HG02623 (cell line): ENCODE data around the gene TMEM167B.
"Not testable (repeated sequence)": the region's sequence is repeated elsewhere in the genome, so short reads cannot be mapped to it uniquely, and the experiment has no call there.

Experiments
- ATAC-seq: cut with Tn5 transposase; IDR thresholded peaks from one replicate; pipeline ENCODE4 v1.9.1; 2021; ENCODE audit warnings: moderate library complexity; ENCODE audit not compliant: unreplicated experiment

TMEM167B gene

GRCh38 chr1:109090196-109091077 lies at the start of gene TMEM167B:
Gene TMEM167B, plus strand, starts transcription at chr1:109090764. Its CDS starts 109 bp downstream, at chr1:109090873.
- ATAC-seq, result peak; percentile 87

DNA sequence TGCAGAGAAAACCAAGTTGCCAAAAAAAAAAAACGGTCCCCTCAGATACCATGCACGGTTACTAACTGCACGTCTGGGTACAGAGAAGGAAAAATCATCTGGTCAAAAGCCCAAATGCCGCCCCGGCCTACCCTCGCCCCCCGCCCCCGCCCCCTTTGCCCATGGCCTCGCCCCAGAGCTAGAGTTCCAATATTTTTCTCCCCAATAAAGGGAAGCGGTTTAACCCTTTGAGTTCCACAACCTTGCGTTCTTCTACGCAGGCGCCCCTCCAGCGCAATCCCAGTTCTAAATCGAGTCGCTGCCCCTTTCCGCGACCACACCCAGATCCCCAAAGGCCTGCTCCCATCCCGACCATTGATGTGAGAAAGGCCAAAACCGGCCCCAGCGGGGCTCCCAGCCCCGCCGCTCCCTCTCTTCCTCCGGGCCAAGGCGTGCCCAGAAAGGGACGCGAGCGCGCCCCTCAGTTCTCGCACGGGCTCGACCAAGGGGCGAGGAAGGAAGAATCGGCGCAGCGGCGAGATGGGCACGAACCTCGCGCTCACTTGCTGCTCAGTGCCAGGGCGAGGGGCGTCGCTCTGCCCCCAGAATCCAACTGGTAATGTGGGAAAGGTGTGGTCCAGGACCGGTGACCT lies 49.5 kb upstream of the TMEM167B start:
- peak; percentile 17 for ATAC-seq

DNA sequence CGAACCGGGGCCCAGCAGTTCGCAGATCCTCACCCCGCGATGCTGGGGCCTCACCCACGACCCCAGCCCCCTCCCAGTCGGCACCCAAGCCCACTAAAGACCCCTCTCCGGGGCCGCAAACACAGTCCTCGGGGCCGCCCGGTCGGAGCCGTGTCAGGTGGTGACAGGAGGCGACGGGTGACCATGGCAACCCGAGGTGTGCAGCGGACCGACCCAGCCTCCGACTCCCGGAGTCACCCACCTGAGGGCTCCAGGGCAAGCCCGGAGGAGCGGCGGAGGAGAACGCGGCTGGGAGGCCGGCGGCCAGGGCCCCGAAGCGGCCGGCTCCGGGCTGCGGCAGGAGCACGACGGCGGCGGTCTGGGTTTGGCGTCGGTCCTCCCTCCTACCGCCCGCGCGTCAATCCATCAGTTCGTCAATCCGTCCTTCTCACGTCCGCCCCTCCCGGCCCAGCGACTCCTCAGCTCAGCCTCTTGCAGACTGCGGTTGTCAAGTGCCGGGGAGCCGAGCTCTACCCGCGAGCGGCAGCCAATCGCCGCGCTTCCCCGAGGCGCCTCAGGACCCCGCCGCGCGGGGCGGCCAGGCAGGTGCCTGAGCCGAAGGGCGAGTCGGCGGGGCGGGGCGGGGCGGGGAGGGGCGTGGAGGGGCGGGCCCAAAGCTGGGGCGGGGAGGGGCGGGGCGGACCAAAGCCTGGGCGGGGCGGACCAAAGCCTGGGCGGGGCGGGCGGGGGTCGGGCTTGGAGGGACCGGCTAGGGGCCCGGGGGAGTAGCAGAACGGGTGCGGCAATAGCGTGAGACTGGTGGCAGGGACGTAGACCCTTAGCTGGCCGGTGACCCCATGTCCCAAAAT lies 48.7 kb upstream of the TMEM167B start, which contains the start of gene WDR47:
WDR47 (minus strand) TSS at position 482 of the 848 bp plus-strand sequence. CDS start 18,590 bp downstream, outside the sequence.
- ATAC-seq, result peak; percentile 95

GRCh38 chr1:109045595-109045994 lies 45.0 kb upstream of the TMEM167B start:
- ATAC-seq, result no peak

GRCh38 chr1:109046671-109047070 lies 43.9 kb upstream of the TMEM167B start:
- ATAC-seq, result no peak

DNA sequence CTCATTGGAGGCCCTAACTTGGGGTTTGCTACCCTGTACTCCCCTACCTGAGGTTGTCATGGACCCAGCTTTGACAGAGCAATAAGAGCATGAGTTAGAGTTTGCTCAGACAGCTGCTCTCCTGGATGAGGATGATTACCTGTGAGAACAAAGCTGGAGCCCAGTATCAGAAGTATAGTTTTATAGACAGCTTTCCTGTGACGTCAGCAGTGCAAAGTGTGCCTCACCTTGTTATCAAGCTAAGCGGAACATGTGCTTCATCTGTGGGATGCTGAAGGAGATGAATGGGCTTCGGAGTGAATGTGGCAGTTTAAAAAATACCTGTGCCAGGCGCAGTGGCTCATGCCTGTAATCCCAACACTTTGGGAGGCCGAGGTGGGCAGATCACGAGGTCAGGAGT lies 43.2 kb upstream of the TMEM167B start:
- ATAC-seq, result no peak

GRCh38 chr1:109048335-109048734 lies 42.2 kb upstream of the TMEM167B start:
- no peak for ATAC-seq

GRCh38 chr1:109050228-109050995 lies 40.2 kb upstream of the TMEM167B start:
- ATAC-seq, result no peak

GRCh38 chr1:109052145-109052544 lies 38.4 kb upstream of the TMEM167B start:
- not testable (repeated sequence) for ATAC-seq

DNA sequence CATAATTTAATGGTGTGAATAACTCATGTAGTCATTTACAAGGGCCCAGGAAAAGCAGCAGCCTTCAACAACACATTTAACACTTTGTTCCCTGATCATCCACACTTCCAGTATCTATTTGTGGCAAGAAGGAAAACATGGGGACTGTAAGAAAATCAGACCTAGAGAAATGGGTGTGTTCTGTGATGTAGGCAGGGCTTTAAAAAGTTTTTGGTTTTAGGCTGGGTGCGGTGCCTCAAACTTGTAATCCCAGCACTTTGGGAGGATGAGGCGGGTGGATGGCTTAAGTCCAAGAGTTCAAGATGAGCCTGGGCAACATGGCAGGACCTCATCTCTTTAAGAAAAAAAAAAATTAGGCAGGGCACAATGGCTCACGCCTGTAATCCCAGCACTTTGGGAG lies 34.5 kb upstream of the TMEM167B start:
- no peak for ATAC-seq

GRCh38 chr1:109059026-109059425 lies 31.5 kb upstream of the TMEM167B start:
- no peak for ATAC-seq

DNA sequence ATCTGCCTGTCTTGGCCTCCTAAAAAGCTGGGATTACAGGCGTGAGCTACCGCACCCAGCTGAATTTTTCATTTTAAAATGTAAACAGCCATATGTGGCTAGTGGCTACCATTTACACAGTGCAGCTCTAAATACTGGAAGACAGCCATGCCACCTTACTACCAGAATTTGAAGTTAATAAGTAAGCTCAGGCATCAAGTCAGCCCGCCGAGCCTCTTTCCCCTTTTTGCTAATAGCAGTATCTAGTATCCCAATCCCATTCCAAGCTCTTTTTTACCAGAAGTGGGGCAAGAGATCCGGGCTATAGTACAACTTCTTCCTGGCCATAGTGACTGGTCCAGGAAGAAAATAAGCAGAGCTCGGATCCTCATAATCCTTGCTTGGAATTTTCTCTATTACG lies 29.9 kb upstream of the TMEM167B start:
- no peak for ATAC-seq

GRCh38 chr1:109061183-109061582 lies 29.4 kb upstream of the TMEM167B start:
- no peak for ATAC-seq

GRCh38 chr1:109065137-109065536 lies 25.4 kb upstream of the TMEM167B start:
- no peak for ATAC-seq

DNA sequence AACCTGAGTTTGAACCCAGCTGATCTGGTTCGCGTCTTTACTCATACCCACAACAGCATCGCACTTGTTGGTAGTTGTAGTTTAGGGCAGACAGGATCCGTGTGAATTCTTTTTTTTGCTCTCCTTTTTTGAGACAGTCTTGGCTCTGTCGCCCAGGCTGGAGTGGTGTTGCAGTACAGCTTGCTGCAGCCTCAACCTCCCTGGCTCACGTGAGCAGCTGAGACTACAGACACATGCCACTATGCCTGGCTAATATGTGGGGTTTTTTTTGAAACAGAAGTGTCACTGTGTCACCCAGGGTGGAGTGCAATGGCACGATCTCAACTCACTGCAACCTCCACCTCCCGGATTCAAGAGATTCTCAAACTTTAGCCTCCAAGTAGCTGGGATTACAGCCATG lies 22.7 kb upstream of the TMEM167B start:
- no peak for ATAC-seq

- ATAC-seq, result no peak
These were observed 21.3 kb upstream of the TMEM167B start for GRCh38 chr1:109069294-109069693.

GRCh38 chr1:109075531-109076490 lies 14.8 kb upstream of the TMEM167B start, which contains the start of gene TAF13:
Gene TAF13, minus strand, starts transcription at chr1:109076003. Its CDS starts 56 bp downstream, at chr1:109075947.
- peak; percentile 99 for ATAC-seq

DNA sequence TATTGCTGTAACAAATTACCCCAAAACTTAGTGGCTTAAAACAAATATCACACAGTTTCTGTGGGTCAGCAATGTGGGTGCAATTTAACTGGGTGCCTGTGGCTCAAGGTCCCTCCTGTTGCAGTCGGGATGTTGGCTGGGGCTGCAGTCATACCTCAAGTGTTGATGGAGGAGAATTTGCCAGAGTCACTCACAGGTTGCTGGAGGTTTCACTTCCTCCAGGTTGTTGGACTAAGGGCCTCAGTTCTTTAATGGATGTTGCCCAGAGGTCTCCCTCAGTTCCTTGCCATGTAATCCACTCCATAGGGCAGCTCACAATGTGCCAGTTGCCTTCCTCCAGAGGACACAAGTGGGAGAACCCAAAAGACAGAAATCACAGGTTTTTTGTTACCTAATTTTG lies 12.2 kb upstream of the TMEM167B start:
- no peak for ATAC-seq

GRCh38 chr1:109079240-109079622 lies 11.3 kb upstream of the TMEM167B start:
- ATAC-seq, result no peak
